Colon (tissue), 2 donors: Measurements from ENCODE around the gene DRD4.

Experiments
- FAIRE-seq: peaks from 2 replicates; lab custom pipeline; 2012; peaks lifted over from hg19 to GRCh38; lab: Jason Lieb, UNC
- donor health status: control.
- donor health status: control.

Gene DRD4

DNA sequence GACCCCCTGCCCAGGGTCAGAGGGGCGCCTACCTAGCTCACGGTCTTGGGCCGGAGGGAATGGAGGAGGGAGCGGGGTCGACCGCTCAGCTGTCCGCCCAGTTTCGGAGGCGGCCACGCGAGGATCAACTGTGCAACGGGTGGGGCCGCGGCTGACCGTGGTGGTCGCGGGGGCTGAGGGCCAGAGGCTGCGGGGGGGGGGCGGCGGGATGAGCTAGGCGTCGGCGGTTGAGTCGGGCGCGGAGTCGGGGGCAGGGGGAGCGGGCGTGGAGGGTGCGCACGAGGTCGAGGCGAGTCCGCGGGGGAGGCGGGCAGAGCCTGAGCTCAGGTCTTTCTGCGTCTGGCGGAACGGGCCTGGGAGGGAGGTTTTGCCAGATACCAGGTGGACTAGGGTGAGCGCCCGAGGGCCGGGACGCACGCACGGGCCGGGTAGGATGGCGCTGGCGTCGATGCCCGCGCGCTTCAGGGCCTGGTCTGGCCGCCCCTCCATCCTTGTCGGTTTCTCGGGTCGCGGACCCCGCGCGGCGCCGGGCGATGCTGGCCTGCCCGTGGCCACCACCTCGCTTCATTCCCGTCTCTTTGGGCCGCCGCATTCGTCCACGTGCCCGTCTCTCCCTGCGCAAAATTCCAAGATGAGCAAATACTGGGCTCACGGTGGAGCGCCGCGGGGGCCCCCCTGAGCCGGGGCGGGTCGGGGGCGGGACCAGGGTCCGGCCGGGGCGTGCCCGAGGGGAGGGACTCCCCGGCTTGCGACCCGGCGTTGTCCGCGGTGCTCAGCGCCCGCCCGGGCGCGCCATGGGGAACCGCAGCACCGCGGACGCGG lies at the start of gene DRD4:
DRD4 (plus strand) TSS at position 759 of the 822 bp plus-strand sequence; CDS start at position 795, 36 bp downstream.
- FAIRE-seq: no peak

DNA sequence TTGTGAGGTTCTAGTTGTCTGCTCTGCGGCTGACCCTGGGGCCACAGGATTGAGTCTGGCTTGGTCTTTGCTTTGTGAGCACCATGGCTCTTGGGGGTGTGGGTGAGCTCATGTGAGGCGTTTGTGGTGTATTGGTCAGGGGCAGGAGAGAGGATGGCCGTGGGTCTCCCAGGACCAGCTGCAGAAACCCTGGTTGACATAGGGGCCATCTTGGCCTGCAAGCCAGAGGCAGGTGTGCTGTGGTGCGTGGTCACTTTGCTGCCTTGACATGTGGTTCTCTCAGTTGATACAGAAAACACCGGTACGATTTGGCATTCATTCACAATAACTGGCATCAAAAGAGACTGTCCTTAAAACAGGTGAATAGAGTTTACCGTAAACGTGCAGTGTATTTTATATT lies 49.5 kb upstream of the DRD4 start:
- FAIRE-seq: no peak

- FAIRE-seq: no peak
Observed at GRCh38 chr11:587978-588380, 49.1 kb upstream of the DRD4 start.

GRCh38 chr11:589798-590197 lies 47.3 kb upstream of the DRD4 start:
- FAIRE-seq: no peak

DNA sequence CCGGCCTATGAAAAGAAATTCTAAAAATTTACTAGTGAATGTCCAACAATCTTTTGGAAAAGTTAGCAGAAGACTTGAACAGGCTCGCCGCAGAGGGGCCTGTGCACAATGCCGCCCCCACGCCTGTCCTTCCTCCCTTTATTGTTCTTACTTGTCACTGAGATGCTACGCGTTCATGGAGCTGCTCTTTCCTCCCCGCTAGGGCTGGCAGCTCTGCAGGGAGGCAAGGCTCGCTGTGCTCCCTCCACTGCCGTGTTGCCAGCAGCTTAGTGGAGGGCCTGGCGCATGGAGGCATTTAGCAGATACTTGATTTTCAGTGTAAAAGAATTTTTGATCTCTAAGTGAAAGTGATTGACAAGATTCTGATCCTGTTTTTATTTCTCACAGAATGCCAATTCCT lies 46.1 kb upstream of the DRD4 start:
- FAIRE-seq: no peak

- FAIRE-seq: no peak
Observed at GRCh38 chr11:592501-592900, 44.6 kb upstream of the DRD4 start.

- FAIRE-seq: no peak
Observed at GRCh38 chr11:592918-593317, 44.2 kb upstream of the DRD4 start.

- FAIRE-seq: no peak
Observed at GRCh38 chr11:593347-593746, 43.7 kb upstream of the DRD4 start.

DNA sequence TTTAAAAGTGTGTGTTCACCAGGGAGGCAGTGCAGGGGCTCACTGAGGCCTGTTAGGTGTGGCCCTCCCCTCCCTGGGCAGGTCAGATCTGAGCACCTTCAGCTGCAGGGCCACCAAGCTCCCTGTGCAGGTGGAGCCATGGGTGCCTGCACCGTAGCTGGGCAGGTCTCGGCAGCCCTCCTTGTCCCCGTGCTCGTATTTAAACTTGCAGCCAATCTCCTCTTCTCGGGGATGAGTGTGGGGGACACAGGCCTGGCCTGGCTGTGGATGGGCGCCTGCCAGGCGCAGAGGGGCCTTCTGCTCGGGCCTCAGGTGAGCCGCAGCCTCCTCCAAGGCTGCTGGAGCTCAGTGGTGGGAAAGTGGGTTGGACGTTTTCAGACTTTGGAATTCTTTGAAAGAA lies 41.7 kb upstream of the DRD4 start:
- no peak for FAIRE-seq

DNA sequence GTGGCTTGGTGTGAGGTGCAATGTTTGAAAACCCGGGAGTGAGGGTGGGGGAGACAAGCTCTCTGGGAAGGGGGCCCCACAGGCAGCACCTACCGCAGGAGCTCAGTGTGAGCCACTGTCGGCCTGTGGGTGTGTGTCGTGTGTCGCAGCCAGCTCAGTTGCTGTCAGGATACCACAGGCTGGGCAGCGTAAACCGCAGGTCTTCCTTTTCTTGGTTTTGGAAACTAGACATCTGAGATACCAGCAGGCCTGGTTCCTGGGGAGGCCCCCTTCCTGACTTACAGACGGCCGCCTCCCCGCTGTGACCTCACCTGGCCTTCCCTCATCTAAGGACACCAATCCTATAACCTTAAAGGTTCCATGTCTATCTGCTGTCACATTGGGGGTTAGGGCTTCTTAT lies 40.7 kb upstream of the DRD4 start:
- FAIRE-seq: no peak

GRCh38 chr11:597166-597725 lies 39.8 kb upstream of the DRD4 start:
- no peak for FAIRE-seq

- FAIRE-seq: no peak
Observed at GRCh38 chr11:598005-598680, 38.9 kb upstream of the DRD4 start.

- FAIRE-seq: no peak
Observed at GRCh38 chr11:601573-602245, 35.4 kb upstream of the DRD4 start.

DNA sequence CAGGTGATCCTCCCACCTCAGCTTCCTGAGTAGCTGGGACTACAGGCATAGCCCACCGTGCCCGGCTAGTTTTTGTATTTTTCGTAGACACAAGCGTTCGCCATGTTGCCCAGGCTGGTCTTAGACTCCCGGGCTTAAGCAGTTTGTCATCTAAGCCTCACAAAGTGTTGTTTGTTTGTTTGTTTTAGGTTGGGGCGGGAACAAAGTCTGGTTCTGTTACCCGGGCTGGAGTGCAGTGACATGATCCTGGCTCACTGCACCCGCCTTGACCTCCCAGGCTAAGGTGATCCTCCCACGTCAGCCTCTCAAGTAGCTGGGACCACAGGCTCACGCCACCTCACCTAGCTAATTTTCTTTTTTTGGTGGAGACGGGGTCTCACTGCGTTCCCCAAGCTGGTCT lies 33.9 kb upstream of the DRD4 start:
- no peak for FAIRE-seq

DNA sequence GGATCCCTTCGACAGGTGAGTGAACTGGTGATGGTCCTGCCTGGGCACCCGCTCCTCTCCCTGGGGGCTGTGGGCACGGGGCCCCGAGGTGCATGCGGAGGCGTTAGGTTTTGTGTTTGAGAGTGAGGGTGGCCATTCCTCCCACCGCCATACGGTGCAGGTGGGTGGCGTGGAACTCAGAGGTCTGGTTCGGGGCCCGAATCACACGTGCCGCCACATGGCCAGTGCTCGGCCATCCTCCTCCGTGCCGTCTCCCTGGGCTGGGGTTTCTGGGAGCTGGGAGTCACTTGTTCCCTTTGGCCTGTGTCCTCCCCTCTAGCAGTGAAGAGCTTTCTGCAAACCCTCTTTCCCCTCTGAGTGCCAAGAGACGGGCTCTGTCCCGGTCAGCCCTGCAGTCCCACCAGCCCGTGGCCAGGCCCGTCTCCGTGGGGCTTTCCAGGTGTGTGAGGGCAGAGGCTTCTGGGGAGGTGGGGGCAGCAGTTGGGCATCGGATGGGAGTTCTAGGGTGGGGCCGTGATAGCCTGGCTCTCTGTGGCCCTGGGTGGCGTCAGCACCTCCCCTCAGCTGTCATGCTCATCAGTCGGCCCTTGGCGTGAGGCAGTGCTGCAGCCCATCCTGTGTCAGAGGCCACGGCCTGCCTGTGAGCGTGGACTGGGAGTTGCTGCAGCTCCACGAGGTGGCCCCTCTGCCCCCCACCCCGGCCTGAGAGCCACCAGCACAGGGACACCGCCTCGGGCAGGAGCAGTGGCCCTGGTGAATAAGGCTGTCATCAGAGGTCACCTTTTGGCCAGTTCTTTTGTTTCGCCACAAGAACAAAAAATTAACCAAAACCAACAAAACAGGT lies 31.6 kb upstream of the DRD4 start:
- FAIRE-seq: no peak

- FAIRE-seq: no peak
Observed at GRCh38 chr11:606245-606644, 30.8 kb upstream of the DRD4 start.

DNA sequence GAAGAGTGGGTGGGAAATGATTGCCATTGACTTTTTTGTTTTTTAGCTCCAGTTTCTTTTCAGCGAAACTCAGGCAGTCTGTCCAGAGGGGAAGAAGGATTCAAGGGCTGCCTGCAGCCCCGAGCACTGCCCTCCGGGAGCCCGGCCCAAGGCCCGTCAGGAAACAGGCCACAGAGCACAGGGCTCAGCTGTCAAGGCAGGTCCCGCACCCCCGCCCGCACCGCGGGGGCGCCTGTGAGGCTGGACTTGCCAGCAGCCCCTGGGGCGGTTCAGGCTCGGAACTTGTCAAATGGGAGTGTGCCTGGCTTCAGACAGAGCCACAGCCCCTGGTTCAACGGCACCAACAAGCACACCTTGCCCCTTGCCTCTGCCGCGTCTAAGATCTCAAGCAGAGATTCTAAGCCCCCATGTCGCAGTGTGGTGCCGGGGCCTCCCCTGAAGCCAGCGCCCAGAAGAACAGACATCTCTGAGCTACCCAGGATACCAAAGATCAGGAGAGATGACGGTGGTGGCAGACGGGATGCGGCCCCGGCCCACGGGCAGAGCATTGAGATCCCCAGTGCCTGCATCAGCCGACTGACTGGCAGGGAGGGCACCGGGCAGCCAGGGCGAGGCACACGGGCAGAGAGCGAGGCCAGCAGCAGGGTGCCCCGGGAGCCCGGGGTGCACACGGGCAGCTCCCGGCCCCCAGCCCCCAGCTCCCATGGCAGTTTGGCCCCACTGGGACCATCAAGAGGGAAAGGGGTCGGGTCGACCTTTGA lies 29.9 kb upstream of the DRD4 start:
- FAIRE-seq: no peak

GRCh38 chr11:607971-608659 lies 29.0 kb upstream of the DRD4 start:
- FAIRE-seq: no peak

- FAIRE-seq: no peak
Observed at GRCh38 chr11:608791-609251, 28.2 kb upstream of the DRD4 start.

DNA sequence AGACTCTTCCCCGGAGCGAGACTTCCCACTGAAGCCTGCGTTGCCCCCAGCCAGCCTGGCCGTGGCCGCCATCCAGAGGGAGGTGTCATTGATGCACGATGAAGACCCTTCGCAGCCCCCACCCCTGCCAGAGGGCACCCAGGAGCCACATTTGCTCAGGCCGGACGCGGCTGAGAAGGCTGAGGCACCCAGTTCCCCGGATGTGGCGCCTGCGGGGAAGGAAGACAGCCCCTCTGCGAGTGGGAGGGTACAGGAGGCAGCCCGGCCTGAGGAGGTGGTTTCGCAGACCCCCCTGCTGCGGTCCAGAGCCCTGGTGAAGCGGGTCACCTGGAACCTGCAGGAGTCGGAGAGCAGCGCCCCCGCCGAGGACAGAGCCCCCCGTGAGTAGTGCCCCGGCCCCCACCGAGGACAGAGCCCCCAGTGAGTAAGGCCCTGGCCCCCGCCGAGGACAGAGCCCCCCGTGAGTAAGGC lies 27.7 kb upstream of the DRD4 start:
- FAIRE-seq: no peak
